Measurements from ENCODE around the gene PLEKHM2. TPM values are rescaled to one million over a fixed set of nuclear protein-coding genes. Genes with fewer than 3 reads are reported as not detected.
"Not testable (repeated sequence)": the region's sequence is repeated elsewhere in the genome, so short reads cannot be mapped to it uniquely, and the experiment has no call there.

Gene PLEKHM2
- polyA plus RNA-seq, 3 donors from 2014 or later: 1.7 to 4.7 (median 3.2) TPM

DNA sequence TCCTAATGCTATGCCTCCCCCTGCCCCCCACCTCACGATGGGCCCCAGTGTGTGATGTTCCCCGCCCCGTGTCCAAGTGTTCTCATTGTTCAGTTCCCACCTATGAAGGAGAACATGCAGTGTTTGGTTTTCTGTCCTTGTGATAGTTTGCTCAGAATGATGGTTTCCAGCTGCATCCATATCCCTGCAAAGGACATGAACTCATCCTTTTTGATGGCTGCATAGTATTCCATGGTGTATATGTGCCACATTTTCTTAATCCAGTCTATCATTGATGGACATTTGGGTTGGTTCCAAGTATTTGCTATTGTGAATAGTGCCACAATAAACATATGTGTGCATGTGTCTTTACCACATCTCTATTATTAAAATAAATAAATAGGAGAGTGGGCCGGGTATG, 15.2 kb downstream of the PLEKHM2 start:
- not testable (repeated sequence) for DNase-seq; H3K27ac Mint-ChIP-seq; H3K27me3 Mint-ChIP-seq (ENCODE audit: low read depth in 3 of 3); H3K36me3 Mint-ChIP-seq; H3K9me3 Mint-ChIP-seq; H3K4me3 Mint-ChIP-seq
- peaks cover 28 to 29% of the 10 kb centered on the region in 2 donors for H3K4me1 Mint-ChIP-seq

DNA sequence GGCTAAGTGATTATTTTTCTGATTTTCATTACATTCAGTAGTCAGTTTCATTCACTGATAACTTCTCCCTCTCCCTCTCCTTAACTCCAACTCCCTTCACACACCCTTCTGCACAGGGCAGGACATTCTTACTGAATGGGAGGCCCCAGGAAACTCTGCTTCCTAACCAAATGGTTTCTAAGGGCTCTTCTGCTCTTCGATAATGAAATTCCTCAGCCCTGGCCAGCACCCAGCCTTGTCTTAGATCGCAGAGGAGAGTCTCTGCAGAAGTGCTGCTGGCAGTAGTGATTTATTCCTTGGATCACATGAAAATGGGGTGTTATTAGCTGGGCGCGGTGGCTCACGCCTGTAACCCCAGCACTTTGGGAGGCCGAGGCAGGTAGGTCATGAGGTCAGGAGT, 16.4 kb downstream of the PLEKHM2 start:
- DNase-seq: no peak
- Mint-ChIP-seq H3K27ac (no peak overlapping the region), H3K9me3 (no peaks in the 10 kb centered on the region), H3K36me3 (peaks cover 0 to 1% (median 0%) of the 10 kb centered on the region in 3 donors), H3K27me3 (ENCODE audit: low read depth in 3 of 3) (peaks cover 0 to 4% (median 1%) of the 10 kb centered on the region in 3 donors), H3K4me3 (no peak overlapping the region), H3K4me1 (peaks cover 23 to 26% of the 10 kb centered on the region in 2 donors)

DNA sequence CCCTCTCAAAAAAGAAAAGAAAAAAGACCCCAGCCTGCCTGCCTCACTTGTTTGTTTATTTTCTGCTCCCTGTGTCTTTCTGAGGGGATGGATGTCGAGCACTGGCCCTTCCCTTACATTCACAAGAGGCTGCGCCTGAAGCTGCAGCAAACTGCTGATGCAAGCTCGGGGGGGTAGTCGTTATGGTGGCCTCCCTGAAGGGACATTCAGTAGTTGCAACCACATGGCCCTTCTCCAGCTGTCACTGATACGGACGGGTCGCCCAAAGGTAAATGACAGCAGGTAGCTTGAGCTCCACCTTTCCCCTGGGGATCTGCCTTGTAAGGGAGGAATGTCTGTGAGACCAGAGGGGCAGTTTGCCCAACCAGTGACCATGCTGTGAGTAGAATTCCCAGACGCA, 17.7 kb downstream of the PLEKHM2 start:
- Mint-ChIP-seq H3K27ac (no peak overlapping the region), H3K4me1 (peaks cover 21 to 25% of the 10 kb centered on the region in 2 donors), H3K27me3 (ENCODE audit: low read depth in 3 of 3) (peaks cover 0 to 4% (median 3%) of the 10 kb centered on the region in 3 donors), H3K9me3 (no peaks in the 10 kb centered on the region), H3K36me3 (peaks cover 0 to 6% (median 0%) of the 10 kb centered on the region in 3 donors), H3K4me3 (no peak overlapping the region)
- no peak for DNase-seq

DNA sequence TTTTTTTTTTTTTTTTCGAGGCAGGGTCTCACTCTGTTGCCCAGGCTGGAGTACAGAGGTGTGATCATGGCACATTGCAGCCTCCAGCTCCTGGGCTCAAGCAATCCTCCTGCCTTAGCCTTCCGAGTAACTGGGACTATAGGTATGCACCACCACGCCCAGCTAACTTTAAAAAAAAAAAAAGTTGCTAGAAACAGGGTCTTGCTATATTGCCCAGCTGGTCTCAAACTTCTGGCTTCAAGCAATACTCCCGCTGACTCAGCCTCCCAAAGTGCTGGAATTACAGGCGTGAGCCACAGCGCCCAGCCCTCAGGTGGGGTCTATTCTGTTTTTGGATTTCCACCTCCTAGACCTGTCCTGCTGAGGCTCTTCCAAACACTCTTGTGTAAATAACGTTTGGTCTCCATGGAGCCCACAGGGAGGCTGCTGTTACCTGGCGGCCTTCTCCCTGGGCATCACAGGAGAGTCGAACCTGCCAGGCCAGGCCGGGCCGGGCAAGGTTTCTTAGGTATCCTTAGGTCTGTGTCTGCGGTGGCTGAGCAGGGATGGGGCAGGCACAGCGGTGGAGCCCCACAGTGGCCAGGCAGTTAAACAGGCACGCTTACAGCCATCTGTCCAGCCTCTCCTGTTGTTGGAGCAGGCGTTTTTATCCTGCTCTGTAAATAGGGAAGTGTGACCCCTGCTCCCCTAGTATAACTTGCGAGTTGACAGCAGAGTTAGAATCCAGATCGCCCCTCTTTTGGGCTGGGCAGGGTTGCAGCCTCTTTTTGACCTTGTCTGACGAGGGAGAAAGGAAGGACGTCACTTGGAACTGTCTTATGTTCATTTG, 18.8 kb downstream of the PLEKHM2 start:
- Mint-ChIP-seq H3K36me3 (peaks cover 0 to 7% (median 0%) of the 10 kb centered on the region in 3 donors), H3K27me3 (ENCODE audit: low read depth in 3 of 3) (peaks cover 0 to 5% (median 3%) of the 10 kb centered on the region in 3 donors), H3K4me1 (peaks cover 12 to 15% of the 10 kb centered on the region in 2 donors), H3K27ac (no peak overlapping the region), H3K9me3 (no peaks in the 10 kb centered on the region), H3K4me3 (no peak overlapping the region)
- no peak for DNase-seq

DNA sequence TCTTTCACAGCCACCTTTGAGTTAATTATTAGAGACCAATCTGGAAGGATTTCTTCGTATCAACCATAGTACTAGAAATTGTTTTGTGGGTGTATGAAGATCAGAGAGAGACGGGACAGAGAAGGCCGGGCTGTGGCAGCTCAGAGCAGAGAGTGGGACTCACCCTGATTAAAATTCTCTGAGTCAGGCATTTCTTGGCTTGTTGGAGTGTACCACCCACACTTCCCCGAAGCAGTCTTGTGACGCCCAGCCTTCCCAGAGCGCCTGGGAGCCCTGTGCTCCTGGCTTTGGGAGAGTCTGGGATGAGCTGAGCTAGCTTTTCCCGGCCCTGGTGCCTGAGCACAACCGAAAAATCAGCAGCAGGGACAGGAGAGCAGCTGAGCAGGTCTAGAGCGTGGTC, 19.4 kb downstream of the PLEKHM2 start:
- Mint-ChIP-seq H3K27ac (no peak overlapping the region), H3K27me3 (ENCODE audit: low read depth in 3 of 3) (peaks cover 0 to 7% (median 3%) of the 10 kb centered on the region in 3 donors), H3K4me1 (peaks cover 12% of the 10 kb centered on the region in 2 donors), H3K9me3 (no peaks in the 10 kb centered on the region), H3K4me3 (no peak overlapping the region), H3K36me3 (peaks cover 0 to 7% (median 0%) of the 10 kb centered on the region in 3 donors)
- DNase-seq: no peak

DNA sequence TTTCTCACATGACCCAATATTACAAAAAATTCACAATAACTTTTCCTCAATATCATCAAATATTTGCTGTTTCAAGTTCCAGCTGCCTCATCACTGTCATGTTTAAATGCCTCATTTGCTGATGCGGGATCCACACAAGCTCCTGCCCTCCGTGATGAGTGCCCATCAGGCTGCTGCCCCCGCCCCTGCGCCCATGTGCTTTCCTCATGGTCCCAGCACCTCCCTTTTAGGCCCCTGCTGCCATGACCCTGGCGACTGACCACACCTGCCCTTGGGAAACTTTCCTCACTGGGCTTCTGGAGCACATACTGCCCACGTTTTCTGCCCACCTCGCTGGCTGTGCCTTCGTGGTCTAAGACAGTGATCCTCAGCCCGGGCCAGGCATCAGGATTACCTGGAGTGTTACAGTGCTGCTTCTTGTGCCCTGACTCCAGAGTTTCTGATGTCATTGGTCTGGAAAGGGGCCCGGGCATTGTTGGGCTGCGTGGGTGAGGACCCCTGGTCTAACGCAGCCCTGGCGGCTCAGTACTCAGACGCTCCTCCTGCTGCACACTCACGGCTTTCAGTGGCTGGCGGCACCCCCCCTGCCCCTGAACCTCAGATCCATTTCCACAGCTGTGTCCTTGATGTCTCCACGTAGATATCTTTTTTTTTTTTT, 20.5 kb downstream of the PLEKHM2 start:
- H3K4me1 Mint-ChIP-seq: peaks cover 9 to 16% of the 10 kb centered on the region in 2 donors
- DNase-seq: no peak
- H3K27ac Mint-ChIP-seq: no peak overlapping the region
- H3K27me3 Mint-ChIP-seq (ENCODE audit: low read depth in 3 of 3): peaks cover 0 to 7% (median 3%) of the 10 kb centered on the region in 3 donors
- no peak overlapping the region for H3K4me3 Mint-ChIP-seq
- no peaks in the 10 kb centered on the region for H3K9me3 Mint-ChIP-seq
- peaks cover 0 to 7% (median 0%) of the 10 kb centered on the region in 3 donors for H3K36me3 Mint-ChIP-seq

DNA sequence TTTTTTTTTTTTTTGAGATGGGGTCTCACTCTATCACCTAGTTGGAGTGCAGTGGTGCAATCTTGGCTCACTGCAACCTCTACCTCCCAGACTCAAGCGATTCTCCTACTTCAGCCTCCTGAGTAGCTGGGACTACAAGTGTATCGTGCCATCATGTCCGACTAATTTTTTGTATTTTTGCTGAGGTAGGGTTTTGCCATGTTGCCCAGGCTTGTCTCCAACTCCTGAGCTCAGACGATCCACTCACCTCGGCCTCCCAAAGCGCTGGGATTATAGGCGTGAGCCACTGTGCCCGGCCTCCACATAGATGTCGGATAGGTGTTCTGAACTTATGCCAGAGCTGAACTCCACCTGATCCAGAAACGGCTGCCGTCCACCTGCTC, 21.1 kb downstream of the PLEKHM2 start:
- H3K36me3 Mint-ChIP-seq: peaks cover 0 to 7% (median 0%) of the 10 kb centered on the region in 3 donors
- no peak for DNase-seq
- no peak overlapping the region for H3K4me3 Mint-ChIP-seq
- H3K9me3 Mint-ChIP-seq: no peaks in the 10 kb centered on the region
- peaks cover 9 to 18% of the 10 kb centered on the region in 2 donors for H3K4me1 Mint-ChIP-seq
- H3K27me3 Mint-ChIP-seq (ENCODE audit: low read depth in 3 of 3): peaks cover 0 to 7% (median 3%) of the 10 kb centered on the region in 3 donors
- no peak overlapping the region for H3K27ac Mint-ChIP-seq

DNA sequence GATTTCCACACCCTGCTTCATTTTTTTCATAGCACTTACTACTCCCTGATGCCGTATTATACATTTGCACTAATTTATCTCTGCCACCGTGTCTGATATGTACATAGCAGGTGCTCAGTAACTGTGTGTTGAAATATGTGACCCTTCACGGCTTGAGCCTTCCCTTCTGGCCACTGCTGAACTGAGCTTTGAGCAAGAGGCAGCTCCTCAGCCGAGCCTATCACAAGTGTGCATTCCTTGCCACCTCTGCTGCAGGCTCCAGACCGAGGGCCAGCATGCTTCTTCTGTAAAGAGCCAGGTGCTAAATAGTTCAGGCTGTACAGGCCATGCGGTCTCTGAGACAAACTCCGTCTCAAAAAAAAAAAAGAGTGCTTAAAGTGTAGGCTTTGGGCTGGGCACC, 22.6 kb downstream of the PLEKHM2 start:
- no peak overlapping the region for H3K27ac Mint-ChIP-seq
- peaks cover 0 to 7% (median 0%) of the 10 kb centered on the region in 3 donors for H3K36me3 Mint-ChIP-seq
- H3K27me3 Mint-ChIP-seq (ENCODE audit: low read depth in 3 of 3): peaks cover 0 to 5% (median 3%) of the 10 kb centered on the region in 3 donors
- H3K9me3 Mint-ChIP-seq: no peaks in the 10 kb centered on the region
- no peak for DNase-seq
- peaks cover 12 to 24% of the 10 kb centered on the region in 2 donors for H3K4me1 Mint-ChIP-seq
- no peak overlapping the region for H3K4me3 Mint-ChIP-seq

DNA sequence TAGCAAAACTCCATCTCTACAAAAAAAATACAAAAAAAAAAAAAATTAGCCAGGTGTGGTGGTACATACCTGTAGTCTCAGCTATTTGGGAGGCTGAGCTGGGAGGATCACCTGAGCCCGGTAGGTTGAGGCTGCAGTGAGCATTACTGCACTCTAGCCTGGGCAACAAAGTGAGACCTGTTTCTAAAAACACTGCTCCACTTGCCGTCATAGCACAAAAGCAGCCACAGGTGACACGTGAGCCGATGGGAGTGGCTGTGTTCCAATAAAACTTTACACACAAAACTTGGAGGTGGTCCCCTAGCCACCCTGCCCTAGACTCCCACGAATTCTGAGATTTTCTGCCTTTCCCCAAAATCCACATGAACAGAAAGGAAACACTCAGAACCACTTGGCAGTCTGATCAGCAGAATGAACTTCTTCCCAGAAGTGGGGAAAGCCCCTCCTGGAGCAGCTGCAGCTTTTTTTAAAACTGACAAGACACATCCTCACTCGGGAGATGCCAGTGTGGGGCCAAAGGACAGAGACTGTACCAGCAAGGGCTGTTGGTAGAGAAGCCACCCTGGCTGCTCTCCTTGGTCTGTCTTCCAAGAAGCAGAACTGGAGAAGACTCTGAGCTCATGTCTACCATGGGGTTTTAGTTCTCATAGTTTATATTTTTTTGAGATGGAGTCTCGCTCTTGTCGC, 23.3 kb downstream of the PLEKHM2 start:
- H3K9me3 Mint-ChIP-seq: no peaks in the 10 kb centered on the region
- peaks cover 0 to 5% (median 3%) of the 10 kb centered on the region in 3 donors for H3K27me3 Mint-ChIP-seq (ENCODE audit: low read depth in 3 of 3)
- no peak overlapping the region for H3K4me3 Mint-ChIP-seq
- peaks cover 0 to 7% (median 0%) of the 10 kb centered on the region in 3 donors for H3K36me3 Mint-ChIP-seq
- H3K27ac Mint-ChIP-seq: no peak overlapping the region
- H3K4me1 Mint-ChIP-seq: peaks cover 14 to 30% of the 10 kb centered on the region in 2 donors
- no peak for DNase-seq

DNA sequence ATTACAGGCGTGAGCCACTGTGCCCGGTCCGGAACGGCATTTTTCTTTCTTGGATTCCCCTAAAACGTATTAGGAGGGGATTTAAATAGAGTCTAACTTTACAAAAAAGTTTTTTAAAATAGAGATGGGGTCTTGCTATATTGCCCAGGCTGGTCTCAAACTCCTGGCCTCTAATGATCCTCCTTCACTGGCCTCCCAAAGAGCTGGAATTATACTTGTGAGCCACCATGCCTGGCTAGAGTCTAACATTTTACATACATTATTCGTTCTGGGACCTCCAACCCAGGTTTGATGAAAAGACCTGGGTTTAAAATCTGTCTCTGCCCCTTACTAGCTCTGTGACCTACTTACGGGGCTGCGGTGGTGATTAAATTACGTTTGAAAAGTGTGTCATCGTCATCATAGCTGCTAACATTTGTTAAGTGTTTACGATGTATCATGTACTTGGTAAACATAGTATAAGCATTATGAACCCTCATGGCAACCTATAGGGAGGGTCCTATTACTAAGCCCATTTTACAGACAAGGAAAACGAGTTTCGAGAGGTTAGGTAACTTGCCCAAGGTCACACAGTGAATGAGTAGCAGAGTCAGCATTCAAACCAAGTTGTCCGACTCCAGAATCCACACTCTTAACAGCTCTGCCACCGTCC, 24.5 kb downstream of the PLEKHM2 start:
- H3K36me3 Mint-ChIP-seq: peaks cover 0 to 7% (median 0%) of the 10 kb centered on the region in 3 donors
- H3K27me3 Mint-ChIP-seq (ENCODE audit: low read depth in 3 of 3): peaks cover 0 to 5% (median 3%) of the 10 kb centered on the region in 3 donors
- no peak overlapping the region for H3K4me3 Mint-ChIP-seq
- H3K27ac Mint-ChIP-seq: no peak overlapping the region
- peaks cover 16 to 24% of the 10 kb centered on the region in 2 donors for H3K4me1 Mint-ChIP-seq
- no peak for DNase-seq
- no peaks in the 10 kb centered on the region for H3K9me3 Mint-ChIP-seq

DNA sequence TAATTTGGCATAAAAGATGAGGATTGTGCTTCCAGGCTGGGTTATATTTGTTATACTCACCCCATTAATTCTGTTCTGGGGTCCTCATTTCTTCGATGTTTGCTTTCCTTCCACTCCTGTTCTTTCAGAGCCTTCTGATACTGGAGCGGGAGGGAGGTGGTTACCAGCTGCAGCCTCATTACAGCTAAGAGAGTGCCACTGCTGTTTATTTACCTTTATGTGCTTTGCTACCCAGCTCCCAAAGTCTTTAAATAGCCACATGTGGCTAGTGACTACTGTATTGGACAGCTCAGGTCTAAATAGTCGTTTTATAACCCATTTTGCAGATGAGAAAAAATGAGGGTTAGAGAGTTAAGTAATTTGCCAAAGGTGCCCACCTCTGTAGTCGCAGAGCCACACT, 25.1 kb downstream of the PLEKHM2 start:
- Mint-ChIP-seq H3K4me1 (peaks cover 15 to 25% of the 10 kb centered on the region in 2 donors), H3K9me3 (no peaks in the 10 kb centered on the region), H3K36me3 (peaks cover 0 to 7% (median 0%) of the 10 kb centered on the region in 3 donors), H3K27me3 (ENCODE audit: low read depth in 3 of 3) (peaks cover 0 to 5% (median 3%) of the 10 kb centered on the region in 3 donors), H3K4me3 (no peak overlapping the region), H3K27ac (no peak overlapping the region)
- DNase-seq: no peak

DNA sequence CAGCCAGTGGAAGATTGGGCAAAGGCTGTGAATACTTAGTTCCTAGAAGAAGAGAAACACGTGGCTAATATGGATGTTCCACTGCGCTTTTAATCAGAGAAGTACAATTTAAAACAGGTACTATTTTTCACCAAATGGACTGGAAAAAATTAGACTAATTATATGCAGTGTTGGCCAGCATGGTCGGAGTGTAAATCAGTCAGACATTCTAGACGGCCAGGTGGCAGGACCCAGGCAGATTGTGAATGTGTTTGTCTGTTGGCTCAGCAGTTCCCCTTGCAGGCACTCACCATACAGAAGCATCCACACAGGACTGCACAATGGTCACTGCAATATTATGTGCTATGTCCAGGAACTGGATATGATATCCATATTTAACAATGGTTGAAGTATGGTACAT, 28.0 kb downstream of the PLEKHM2 start:
- no peak overlapping the region for H3K27ac Mint-ChIP-seq
- DNase-seq: no peak
- no peaks in the 10 kb centered on the region for H3K36me3 Mint-ChIP-seq
- peak overlapping the region in 1 of 5 donors; percentile 30 for H3K4me3 Mint-ChIP-seq
- H3K9me3 Mint-ChIP-seq: no peaks in the 10 kb centered on the region
- H3K4me1 Mint-ChIP-seq: peaks cover 12 to 27% of the 10 kb centered on the region in 2 donors
- peaks cover 0 to 3% (median 0%) of the 10 kb centered on the region in 3 donors for H3K27me3 Mint-ChIP-seq (ENCODE audit: low read depth in 3 of 3)

DNA sequence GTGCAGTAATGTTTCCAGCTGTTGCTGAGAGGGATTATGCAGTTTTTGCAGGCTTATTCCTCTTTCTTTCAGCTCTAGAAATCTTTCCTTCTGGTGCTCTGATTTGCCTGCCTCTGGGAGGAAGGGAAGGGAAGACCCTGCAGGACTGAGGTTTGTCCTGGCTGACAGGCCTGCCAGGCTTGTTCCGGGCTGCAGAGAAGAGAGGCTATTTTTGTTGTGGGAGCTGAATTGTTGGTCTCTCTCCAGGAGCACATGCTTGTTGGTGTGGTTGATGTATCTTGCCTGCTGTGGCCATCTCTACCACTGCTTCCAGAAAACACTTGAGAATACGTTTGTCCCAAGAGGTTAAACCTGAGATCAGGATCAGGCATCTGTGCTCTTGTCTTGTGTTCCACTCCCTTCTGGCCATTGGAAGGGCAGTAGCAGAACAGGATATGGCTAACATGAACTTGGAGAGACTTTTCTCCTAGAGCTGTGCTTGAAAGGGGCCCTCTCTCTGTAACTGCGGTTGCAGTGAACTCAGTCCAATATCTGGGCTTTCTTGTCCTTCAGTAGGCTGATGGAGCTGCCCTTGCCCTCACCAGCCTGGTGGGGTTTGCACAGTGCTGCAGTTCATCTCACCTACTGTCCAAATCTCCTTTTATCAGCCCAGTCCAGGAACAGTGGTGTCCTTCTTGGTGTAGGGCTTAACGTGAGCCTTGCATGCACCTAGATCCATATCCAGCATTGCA, 30.5 kb downstream of the PLEKHM2 start:
- Mint-ChIP-seq H3K27ac (peak overlapping the region in 2 of 6 donors; percentile 14 to 34), H3K27me3 (ENCODE audit: low read depth in 3 of 3) (no peaks in the 10 kb centered on the region), H3K9me3 (no peaks in the 10 kb centered on the region), H3K36me3 (peaks cover 0 to 2% (median 1%) of the 10 kb centered on the region in 3 donors), H3K4me3 (no peak overlapping the region), H3K4me1 (peaks cover 12 to 24% of the 10 kb centered on the region in 2 donors)
- no peak for DNase-seq
